Measurements from ENCODE around the gene PCDHB9.
"Not testable (repeated sequence)": the region's sequence is repeated elsewhere in the genome, so short reads cannot be mapped to it uniquely, and the experiment has no call there.

PCDHB9 gene

DNA sequence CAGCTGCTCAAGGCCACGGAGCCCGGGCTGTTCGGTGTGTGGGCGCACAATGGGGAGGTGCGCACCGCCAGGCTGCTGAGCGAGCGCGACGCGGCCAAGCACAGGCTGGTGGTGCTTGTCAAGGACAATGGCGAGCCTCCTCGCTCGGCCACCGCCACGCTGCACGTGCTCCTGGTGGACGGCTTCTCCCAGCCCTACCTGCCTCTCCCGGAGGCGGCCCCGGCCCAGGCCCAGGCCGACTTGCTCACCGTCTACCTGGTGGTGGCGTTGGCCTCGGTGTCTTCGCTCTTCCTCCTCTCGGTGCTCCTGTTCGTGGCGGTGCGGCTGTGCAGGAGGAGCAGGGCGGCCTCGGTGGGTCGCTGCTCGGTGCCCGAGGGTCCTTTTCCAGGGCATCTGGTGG is 2.2 kb downstream of the PCDHB9 start:
- not testable (repeated sequence) for DNase-seq

GRCh38 chr5:141192110-141192725 is 5.3 kb downstream of the PCDHB9 start, which contains the start of gene PCDHB10:
Gene PCDHB10 (plus strand): TSS chr5:141192353. CDS start chr5:141192553, 200 bp downstream.
- DNase-seq, result peak in 1 of 2 experiments; percentile 4

DNA sequence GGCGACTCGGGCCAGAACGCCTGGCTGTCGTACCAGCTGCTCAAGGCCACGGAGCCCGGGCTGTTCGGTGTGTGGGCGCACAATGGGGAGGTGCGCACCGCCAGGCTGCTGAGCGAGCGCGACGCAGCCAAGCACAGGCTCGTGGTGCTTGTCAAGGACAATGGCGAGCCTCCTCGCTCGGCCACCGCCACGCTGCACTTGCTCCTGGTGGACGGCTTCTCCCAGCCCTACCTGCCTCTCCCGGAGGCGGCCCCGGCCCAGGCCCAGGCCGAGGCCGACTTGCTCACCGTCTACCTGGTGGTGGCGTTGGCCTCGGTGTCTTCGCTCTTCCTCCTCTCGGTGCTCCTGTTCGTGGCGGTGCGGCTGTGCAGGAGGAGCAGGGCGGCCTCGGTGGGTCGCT is 7.4 kb downstream of the PCDHB9 start:
- not testable (repeated sequence) for DNase-seq

DNA sequence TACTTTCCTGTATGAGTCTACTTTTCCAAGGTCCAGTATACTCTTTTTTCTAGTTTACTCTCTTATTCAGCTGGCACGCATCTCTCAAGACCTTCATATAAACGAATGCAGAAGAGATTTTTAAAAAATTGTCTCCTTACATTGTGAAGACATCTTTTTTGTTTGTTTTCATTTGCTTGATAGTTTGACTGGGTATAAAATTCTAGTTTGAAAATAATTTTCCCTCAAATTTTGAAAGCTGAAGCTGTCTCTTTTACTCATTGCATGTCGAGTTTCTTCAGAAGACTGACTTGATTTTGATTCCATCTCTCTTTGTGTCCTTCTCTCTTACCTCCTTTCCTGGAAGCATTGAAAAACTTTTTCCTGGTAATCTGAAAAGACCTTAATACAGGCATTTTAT is 9.4 kb downstream of the PCDHB9 start:
- DNase-seq, result no peak

- DNase-seq, result no peak
These were observed 12.6 kb downstream of the PCDHB9 start, which contains the start of gene PCDHB11 for GRCh38 chr5:141199359-141200235. Gene PCDHB11 (plus strand): TSS chr5:141199627. CDS start chr5:141199775, 148 bp downstream.

DNA sequence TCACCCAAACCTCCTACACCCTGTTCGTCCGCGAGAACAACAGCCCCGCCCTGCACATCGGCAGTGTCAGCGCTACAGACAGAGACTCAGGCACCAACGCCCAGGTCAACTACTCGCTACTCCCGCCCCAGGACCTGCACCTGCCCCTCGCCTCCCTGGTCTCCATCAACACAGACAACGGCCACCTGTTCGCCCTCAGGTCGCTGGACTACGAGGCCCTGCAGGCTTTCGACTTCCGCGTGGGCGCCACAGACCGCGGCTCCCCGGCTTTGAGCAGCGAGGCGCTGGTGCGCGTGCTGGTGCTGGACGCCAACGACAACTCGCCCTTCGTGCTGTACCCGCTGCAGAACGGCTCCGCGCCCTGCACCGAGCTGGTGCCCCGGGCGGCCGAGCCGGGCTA is 14.2 kb downstream of the PCDHB9 start:
- not testable (repeated sequence) for DNase-seq

- DNase-seq, result not testable (repeated sequence)
These were observed 14.7 kb downstream of the PCDHB9 start for GRCh38 chr5:141201646-141202045.

DNA sequence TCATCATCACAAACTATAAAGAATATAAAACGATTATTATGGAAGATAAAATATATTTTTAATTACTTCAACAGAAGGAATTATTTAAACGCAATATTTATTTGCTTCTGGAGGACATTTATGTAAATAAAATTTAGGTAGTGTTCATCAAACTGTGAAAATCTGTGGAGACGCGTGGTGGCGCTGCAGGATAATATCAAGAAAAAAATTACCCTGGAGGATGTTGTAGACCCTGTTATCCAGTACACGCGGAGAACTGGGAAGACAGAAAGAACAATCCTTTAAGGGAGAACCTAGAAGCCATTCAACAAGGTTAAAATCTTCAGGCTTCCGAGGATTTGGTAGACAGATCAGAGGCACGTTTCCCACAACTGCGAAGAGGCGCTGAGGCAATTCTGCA is 21.5 kb downstream of the PCDHB9 start, which contains the start of gene PCDHB12:
PCDHB12 (plus strand) TSS at position 242 of the 400 bp plus-strand sequence. CDS start 189 bp downstream, outside the sequence.
- no peak for DNase-seq

DNA sequence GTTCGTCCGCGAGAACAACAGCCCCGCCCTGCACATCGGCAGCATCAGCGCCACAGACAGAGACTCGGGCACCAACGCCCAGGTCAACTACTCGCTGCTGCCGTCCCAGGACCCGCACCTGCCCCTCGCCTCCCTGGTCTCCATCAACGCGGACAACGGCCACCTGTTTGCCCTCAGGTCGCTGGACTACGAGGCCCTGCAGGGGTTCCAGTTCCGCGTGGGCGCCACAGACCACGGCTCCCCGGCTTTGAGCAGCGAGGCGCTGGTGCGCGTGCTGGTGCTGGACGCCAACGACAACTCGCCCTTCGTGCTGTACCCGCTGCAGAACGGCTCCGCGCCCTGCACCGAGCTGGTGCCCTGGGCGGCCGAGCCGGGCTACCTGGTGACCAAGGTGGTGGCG is 23.3 kb downstream of the PCDHB9 start:
- not testable (repeated sequence) for DNase-seq

DNA sequence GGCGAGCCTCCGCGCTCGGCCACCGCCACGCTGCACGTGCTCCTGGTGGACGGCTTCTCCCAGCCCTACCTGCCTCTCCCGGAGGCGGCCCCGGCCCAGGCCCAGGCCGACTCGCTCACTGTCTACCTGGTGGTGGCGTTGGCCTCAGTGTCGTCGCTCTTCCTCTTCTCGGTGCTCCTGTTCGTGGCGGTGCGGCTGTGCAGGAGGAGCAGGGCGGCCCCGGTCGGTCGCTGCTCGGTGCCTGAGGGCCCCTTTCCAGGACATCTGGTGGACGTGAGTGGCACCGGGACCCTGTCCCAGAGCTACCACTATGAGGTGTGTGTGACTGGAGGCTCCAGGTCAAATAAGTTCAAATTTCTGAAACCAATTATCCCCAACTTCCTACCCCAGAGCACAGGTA is 23.9 kb downstream of the PCDHB9 start:
- not testable (repeated sequence) for DNase-seq

GRCh38 chr5:141213656-141214339 is 26.8 kb downstream of the PCDHB9 start, which contains the start of gene PCDHB13:
Gene PCDHB13 (plus strand): TSS chr5:141213919. CDS start chr5:141214124, 205 bp downstream.
- peak in 1 of 2 experiments; percentile 15 for DNase-seq

GRCh38 chr5:141214583-141214982 is 27.6 kb downstream of the PCDHB9 start:
- DNase-seq, result not testable (repeated sequence)

- not testable (repeated sequence) for DNase-seq
These were observed 28.5 kb downstream of the PCDHB9 start for GRCh38 chr5:141215504-141215903.

DNA sequence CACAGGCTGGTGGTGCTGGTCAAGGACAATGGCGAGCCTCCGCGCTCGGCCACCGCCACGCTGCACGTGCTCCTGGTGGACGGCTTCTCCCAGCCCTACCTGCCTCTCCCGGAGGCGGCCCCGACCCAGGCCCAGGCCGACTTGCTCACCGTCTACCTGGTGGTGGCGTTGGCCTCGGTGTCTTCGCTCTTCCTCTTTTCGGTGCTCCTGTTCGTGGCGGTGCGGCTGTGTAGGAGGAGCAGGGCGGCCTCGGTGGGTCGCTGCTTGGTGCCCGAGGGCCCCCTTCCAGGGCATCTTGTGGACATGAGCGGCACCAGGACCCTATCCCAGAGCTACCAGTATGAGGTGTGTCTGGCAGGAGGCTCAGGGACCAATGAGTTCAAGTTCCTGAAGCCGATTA is 29.1 kb downstream of the PCDHB9 start:
- not testable (repeated sequence) for DNase-seq

GRCh38 chr5:141223112-141223783 is 36.3 kb downstream of the PCDHB9 start, which contains the start of gene PCDHB14:
Gene PCDHB14 (plus strand): TSS chr5:141223343. CDS start chr5:141223506, 163 bp downstream.
- no peak for DNase-seq

DNA sequence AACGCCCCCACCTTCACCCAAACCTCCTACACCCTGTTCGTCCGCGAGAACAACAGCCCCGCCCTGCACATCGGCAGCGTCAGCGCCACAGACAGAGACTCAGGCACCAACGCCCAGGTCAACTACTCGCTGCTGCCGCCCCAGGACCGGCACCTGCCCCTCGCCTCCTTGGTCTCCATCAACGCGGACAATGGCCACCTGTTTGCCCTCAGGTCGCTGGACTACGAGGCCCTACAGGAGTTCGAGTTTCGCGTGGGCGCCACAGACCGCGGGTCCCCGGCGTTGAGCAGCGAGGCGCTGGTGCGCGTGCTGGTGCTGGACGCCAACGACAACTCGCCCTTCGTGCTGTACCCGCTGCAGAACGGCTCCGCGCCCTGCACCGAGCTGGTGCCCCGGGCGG is 37.9 kb downstream of the PCDHB9 start:
- DNase-seq, result not testable (repeated sequence)

- not testable (repeated sequence) for DNase-seq
These were observed 38.5 kb downstream of the PCDHB9 start for GRCh38 chr5:141225421-141225820.

- DNase-seq, result no peak
These were observed 47.2 kb downstream of the PCDHB9 start for GRCh38 chr5:141234109-141234667.

DNA sequence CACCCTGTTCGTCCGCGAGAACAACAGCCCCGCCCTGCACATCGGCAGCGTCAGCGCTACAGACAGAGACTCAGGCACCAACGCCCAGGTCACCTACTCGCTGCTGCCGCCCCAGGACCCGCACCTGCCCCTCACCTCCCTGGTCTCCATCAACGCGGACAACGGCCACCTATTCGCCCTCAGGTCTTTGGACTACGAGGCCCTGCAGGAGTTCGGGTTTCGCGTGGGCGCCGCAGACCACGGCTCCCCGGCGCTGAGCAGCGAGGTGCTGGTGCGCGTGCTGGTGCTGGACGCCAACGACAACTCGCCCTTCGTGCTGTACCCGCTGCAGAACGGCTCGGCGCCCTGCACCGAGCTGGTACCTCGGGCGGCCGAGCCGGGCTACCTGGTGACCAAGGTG is 49.0 kb downstream of the PCDHB9 start:
- DNase-seq, result not testable (repeated sequence)

DNA sequence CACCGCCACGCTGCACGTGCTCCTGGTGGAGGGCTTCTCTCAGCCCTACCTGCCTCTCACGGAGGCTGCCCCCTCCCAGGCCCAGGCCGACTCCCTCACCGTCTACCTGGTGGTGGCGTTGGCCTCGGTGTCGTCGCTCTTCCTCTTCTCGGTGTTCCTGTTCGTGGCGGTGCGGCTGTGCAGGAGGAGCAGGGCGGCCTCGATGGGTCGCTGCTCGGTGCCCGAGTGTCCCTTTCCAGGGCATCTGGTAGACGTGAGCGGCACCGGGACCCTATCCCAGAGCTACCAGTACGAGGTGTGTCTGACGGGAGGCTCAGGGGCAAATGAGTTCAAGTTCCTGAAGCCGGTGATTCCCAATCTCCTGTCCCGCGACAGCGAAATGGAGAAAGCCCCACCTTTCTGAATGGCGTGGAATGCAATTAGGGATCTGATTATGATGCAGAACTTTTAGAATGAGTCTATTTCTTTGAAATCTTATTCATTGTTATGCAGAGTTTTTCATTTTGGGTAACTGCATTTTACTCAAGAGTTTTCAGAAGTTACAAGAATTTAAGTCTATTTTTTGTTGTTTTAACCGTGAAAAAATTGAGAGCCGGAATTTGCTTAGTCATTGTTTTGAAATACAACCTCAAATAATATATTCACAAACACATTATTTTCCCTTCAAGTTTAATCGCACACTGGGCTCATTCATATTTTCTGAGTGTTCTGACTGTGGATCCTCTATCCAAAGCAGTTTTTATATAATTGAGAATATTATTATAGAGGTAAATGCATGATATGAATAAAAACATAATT is 49.8 kb downstream of the PCDHB9 start:
- no peak for DNase-seq
